Chondrocyte (in vitro differentiated cells): ENCODE measurements around the gene PCDHGA8. TPM values are rescaled to one million over a fixed set of nuclear protein-coding genes. Genes with fewer than 3 reads are reported as not detected.
"Not testable (repeated sequence)": the region's sequence is repeated elsewhere in the genome, so short reads cannot be mapped to it uniquely, and the experiment has no call there.

Source experiments
- DNase-seq: peaks from one replicate; pipeline ENCODE4 v3.0.0; 2021; ENCODE audit warnings: mixed read lengths, low spot score
- H3K27ac Mint-ChIP-seq: one replicate; pipeline ENCODE4 v1.8.0; 2021; ENCODE audit warnings: mild to moderate bottlenecking, moderate library complexity, mixed read lengths; ENCODE audit not compliant: unreplicated experiment
- H3K27me3 Mint-ChIP-seq: 2 replicates; pipeline ENCODE4 v1.8.0; 2021; ENCODE audit warnings: low read depth, mixed read lengths
- H3K36me3 Mint-ChIP-seq: 2 replicates; pipeline ENCODE4 v1.8.0; 2021; ENCODE audit warnings: low read depth, mixed read lengths
- H3K4me1 Mint-ChIP-seq: 2 replicates; pipeline ENCODE4 v1.8.0; 2021; ENCODE audit warnings: low read depth, mild to moderate bottlenecking, mixed read lengths
- H3K4me3 Mint-ChIP-seq: one replicate; pipeline ENCODE4 v1.8.0; 2021; ENCODE audit warnings: mild to moderate bottlenecking, moderate library complexity, mixed read lengths; ENCODE audit not compliant: unreplicated experiment
- H3K9me3 Mint-ChIP-seq: 2 replicates; pipeline ENCODE4 v1.8.0; 2021; ENCODE audit warnings: low read depth, mixed read lengths
- CTCF ChIP-seq: fragments of 200-600 bp; sonication (generic); IDR thresholded peaks from 2 replicates; pipeline ENCODE4 v1.5.0; 2021; ENCODE audit warnings: antibody characterized with exemption, mild to moderate bottlenecking, moderate library complexity
- total RNA-seq: library from RNA; stranded (reverse); gene quantifications from 3 replicates; pipeline ENCODE4 v1.2.1, GENCODE V29; 2021

Gene PCDHGA8
- total RNA-seq, 1 donor from 2014 or later, result 0.47 TPM

GRCh38 chr5:141409598-141410306 is 17.3 kb downstream of the PCDHGA8 start:
- Mint-ChIP-seq H3K36me3 (peaks cover 44% of the 10 kb centered on the region), H3K27me3 (no peaks in the 10 kb centered on the region), H3K9me3 (peaks cover 36% of the 10 kb centered on the region), H3K4me1 (peaks cover 41% of the 10 kb centered on the region), H3K27ac (no peak overlapping the region), H3K4me3 (peak overlapping the region; percentile 93)
- no peak for TF ChIP-seq CTCF
- no peak for DNase-seq

- Mint-ChIP-seq H3K4me3 (peak overlapping the region; percentile 50), H3K27me3 (no peaks in the 10 kb centered on the region), H3K4me1 (peaks cover 41% of the 10 kb centered on the region), H3K36me3 (peaks cover 53% of the 10 kb centered on the region), H3K9me3 (peaks cover 44% of the 10 kb centered on the region), H3K27ac (peak overlapping the region; percentile 70)
- DNase-seq, result no peak
- no peak for TF ChIP-seq CTCF
Observed at GRCh38 chr5:141411575-141411974, 19.1 kb downstream of the PCDHGA8 start.

DNA sequence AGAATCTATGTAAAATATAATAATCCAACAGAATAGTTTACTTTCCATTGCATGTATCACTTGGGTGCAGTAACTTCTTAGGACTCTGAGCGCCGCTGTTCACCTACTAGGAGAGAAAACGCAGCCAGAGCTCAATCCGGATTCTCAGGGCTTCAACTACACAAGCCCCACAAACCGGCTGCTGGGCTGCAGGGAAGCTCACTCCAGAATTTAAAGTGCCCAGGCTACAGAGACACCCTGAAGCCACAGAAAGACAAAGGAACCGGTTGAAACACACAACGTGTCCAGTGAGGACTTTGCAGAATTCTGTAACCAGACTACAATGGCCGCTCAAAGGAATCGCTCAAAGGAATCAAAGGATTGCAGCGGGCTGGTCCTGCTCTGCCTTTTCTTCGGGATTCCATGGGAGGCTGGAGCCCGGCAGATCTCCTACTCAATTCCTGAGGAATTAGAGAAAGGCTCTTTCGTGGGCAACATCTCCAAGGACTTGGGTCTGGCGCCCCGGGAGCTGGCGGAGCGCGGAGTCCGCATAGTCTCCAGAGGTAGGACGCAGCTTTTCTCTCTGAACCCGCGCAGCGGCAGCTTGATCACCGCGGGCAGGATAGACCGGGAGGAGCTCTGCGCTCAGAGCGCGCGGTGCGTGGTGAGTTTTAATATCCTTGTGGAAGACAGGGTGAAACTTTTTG is 20.6 kb downstream of the PCDHGA8 start, which contains the start of gene PCDHGA10:
Gene PCDHGA10, plus strand, starts transcription at position 134 of the 686 bp plus-strand sequence. Its CDS starts 189 bp downstream, at position 323.
- Mint-ChIP-seq H3K27me3 (no peaks in the 10 kb centered on the region), H3K4me1 (peaks cover 35% of the 10 kb centered on the region), H3K27ac (peak within 1 kb of the TSS; percentile 86), H3K9me3 (peaks cover 48% of the 10 kb centered on the region), H3K36me3 (peaks cover 56% of the 10 kb centered on the region), H3K4me3 (peak within 1 kb of the TSS; percentile 82)
- peak; percentile 78 for TF ChIP-seq CTCF
- DNase-seq, result no peak

- DNase-seq, result no peak
- Mint-ChIP-seq H3K9me3 (peaks cover 51% of the 10 kb centered on the region), H3K27me3 (no peaks in the 10 kb centered on the region), H3K4me1 (peaks cover 30% of the 10 kb centered on the region), H3K27ac (peak overlapping the region; percentile 86), H3K36me3 (peaks cover 58% of the 10 kb centered on the region), H3K4me3 (peak overlapping the region; percentile 82)
- TF ChIP-seq CTCF, result no peak
Observed at GRCh38 chr5:141413540-141414069, 21.2 kb downstream of the PCDHGA8 start.

DNA sequence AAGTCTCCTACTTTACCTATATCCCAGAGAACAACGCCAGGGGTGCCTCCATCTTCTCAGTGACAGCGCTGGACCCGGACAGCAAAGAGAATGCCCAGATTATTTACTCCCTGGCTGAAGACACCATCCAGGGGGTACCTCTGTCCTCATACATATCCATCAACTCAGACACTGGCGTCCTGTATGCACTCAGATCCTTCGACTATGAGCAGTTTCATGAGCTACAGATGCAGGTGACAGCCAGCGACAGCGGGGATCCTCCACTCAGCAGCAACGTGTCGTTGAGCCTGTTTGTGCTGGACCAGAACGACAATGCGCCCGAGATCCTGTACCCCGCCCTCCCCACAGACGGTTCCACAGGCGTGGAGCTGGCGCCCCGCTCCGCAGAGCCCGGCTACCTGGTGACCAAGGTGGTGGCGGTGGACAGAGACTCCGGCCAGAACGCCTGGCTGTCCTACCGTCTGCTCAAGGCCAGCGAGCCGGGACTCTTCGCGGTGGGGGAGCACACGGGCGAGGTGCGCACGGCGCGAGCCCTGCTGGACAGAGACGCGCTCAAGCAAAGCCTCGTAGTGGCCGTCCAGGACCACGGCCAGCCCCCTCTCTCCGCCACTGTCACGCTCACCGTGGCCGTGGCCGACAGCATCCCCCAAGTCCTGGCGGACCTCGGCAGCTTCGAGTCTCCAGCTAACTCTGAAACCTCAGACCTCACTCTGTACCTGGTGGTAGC is 22.3 kb downstream of the PCDHGA8 start:
- H3K4me3 Mint-ChIP-seq, H3K27ac Mint-ChIP-seq, DNase-seq, H3K27me3 Mint-ChIP-seq: not testable (repeated sequence)
- Mint-ChIP-seq H3K4me1 (peaks cover 23% of the 10 kb centered on the region), H3K36me3 (peaks cover 58% of the 10 kb centered on the region), H3K9me3 (peaks cover 50% of the 10 kb centered on the region)

DNA sequence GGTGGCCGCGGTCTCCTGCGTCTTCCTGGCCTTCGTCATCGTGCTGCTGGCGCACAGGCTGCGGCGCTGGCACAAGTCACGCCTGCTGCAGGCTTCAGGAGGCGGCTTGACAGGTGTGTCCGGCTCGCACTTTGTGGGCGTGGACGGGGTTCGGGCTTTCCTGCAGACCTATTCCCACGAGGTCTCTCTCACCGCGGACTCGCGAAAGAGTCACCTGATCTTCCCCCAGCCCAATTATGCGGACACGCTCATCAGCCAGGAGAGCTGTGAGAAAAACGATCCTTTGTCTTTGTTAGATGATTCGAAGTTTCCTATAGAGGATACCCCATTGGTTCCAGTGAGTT is 22.8 kb downstream of the PCDHGA8 start:
- not testable (repeated sequence) for H3K4me3 Mint-ChIP-seq, DNase-seq, H3K27ac Mint-ChIP-seq, H3K27me3 Mint-ChIP-seq
- H3K9me3 Mint-ChIP-seq, result peaks cover 52% of the 10 kb centered on the region
- peaks cover 60% of the 10 kb centered on the region for H3K36me3 Mint-ChIP-seq
- peaks cover 21% of the 10 kb centered on the region for H3K4me1 Mint-ChIP-seq
